IPS-NIHi7 (cell line): ENCODE results near the gene SELENBP1.
"Not testable (repeated sequence)": the region's sequence is repeated elsewhere in the genome, so short reads cannot be mapped to it uniquely, and the experiment has no call there.

Experiments used
- DNase-seq: peaks from one replicate; pipeline ENCODE4 v3.0.0; 2012; ENCODE audit warnings: mixed read lengths; ENCODE audit errors: extremely low spot score

SELENBP1 gene

DNA sequence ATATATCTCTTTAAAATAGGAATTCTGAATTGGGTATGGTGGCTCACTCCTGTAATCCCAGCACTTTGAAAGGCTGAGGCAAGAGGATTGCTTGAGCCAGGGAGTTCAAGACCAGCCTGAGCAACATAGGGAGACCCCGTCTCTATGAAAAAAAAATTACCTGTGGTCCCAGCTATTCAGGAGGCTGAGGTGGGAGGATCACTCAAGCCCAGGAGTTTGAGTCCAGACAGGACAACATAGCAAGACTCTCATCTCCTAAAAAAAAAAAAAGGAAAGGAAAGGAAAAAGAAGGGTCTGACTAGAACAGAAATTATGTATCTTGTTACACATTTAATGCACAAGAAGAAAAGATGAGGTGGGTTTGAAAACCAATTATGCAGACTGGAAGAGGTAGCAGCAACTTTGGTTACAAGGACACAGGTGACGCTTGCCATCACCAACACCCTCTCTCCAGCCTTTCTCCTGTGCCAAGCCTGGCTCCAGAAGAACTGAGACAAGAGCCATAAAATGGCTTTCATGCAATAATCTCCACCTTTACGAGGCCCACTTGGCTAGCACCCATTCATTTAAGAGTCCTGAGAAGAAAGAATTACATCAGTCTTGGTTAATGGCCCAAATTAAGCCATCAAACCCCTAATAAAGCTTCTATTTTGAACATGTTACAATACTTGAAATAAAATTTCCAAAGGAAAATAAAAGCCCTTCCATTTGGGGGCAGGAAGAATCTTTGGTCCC, 4.8 kb upstream of the SELENBP1 start:
- DNase-seq = no peak

GRCh38 chr1:151373196-151373595, 691 bp upstream of the SELENBP1 start:
- no peak for DNase-seq

DNA sequence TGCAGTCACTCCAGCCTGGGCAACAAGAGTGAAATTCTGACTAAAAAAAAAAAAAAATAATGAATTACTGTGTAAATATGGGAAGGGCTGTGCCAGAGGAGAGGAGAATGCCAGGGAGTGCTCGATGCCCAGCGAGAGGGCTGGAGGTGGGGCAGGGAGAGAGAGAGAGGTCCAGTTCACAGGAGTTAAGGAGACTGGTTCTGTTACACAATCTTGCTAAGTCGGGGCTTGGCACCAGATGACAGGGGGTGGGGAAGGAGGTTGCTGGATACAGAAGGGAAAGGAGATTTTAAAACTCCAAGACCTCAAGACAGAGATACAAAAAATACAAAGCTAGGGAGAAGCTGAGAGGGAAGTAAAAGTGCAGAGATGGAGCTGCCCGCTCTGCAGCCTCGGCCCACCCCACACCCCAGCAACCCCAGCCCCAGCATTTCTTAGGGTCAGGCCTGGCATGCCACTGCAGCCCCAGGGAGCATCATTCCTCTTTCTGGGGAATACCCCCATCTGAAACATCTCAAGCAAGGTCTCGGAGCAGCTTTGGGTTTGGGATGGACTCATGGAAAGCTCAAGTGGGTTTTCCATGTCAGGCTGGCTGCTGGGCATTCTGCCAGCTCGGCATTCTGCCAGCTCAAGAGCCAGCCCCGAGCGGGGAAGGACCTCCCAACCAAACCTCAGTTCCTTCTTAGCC, 991 bp downstream of the SELENBP1 start:
- DNase-seq = no peak

- no peak for DNase-seq
Observed at GRCh38 chr1:151370211-151370911, 2.1 kb downstream of the SELENBP1 start.

DNA sequence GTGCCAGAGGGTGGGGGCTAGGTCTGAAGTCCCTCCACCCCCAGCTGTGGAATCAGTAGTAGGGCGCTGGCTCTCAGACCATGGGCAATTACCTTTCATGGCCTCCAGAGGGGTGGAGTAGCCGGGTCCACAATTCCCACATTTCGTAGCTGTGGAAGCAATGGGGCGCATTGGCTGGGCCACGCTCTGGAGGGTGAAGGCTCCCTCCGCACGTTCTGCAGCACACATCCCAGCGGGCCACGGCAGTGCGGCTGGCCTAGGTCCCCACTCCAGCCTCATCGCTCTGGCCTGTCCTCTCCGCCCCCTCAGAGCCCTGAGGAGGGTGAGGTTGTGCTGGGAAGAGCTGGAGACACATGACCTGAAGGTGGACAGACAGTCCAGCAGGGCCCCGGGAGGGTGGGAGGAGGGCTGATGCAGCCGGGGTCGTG, 2.9 kb downstream of the SELENBP1 start:
- DNase-seq = no peak

DNA sequence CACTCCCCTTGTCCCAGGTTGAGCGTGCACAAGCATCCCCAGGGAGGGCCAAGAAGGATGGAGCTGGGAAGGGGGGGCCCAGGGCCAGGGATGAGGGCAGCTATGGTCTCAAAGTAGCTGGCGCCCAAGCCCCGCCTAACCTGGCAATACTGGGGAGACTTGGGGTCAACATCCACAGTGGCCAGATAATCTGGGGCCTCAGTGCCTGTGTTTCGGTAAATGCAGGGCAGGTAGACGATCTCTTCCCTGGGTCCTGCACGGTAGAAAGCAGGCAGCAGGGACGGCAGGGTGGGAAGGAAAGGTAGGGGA, 3.2 kb downstream of the SELENBP1 start:
- DNase-seq = no peak

- no peak for DNase-seq
Observed at GRCh38 chr1:151368393-151369301, 3.9 kb downstream of the SELENBP1 start.

DNA sequence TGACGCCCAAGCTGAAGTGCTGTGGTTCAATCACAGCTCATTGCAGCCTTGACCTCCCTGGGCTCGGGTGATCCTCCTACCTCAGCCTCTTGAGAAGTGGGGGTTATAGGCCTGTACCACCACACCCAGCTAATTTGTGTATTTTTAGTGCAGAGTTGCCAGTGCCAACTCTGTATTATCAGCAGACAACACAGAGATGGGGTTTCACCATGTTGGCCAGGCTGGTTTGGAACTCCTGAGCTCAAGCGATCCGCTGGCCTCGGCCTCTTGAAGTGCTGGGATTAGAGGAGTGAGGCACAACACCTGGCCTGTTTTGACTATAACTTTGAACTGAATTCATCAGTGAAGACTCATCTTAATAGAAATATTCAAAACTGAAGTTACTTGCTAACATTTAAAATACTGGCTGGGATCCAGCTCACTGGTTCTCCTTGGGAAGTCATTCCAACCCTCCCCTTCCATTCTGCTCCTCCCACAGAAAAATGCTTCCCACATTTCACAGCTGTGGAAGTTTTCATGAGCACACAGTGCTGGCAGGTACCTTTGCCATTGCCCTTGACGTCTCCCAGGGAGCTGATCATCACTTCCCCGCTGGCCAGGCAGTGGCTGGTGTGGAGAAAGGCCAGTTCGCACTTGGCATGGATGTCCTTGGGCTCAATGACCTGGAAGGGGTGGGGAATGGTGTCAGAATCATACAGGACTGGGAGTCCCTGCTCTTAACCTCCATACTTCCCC, 4.7 kb downstream of the SELENBP1 start:
- no peak for DNase-seq

DNA sequence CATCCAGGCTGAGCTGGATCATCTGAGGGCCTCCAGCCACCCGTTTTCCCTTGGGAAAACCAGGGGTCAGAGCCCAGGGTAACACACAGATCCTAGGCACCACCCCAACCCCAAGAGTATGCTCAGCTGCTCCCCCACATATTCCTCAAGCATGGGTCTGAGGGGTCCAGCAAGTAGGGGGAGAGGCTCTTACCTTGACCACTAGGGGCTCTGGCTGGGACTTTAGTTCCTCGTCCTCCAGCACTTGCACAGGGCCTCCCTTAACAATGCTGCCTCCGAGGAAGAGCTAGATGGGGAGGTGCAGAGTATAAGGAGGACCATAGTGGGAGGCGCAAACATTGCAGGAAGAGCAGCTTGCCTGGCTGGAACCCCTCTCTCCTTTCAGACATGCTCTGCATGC, 7.5 kb downstream of the SELENBP1 start:
- DNase-seq = no peak

DNA sequence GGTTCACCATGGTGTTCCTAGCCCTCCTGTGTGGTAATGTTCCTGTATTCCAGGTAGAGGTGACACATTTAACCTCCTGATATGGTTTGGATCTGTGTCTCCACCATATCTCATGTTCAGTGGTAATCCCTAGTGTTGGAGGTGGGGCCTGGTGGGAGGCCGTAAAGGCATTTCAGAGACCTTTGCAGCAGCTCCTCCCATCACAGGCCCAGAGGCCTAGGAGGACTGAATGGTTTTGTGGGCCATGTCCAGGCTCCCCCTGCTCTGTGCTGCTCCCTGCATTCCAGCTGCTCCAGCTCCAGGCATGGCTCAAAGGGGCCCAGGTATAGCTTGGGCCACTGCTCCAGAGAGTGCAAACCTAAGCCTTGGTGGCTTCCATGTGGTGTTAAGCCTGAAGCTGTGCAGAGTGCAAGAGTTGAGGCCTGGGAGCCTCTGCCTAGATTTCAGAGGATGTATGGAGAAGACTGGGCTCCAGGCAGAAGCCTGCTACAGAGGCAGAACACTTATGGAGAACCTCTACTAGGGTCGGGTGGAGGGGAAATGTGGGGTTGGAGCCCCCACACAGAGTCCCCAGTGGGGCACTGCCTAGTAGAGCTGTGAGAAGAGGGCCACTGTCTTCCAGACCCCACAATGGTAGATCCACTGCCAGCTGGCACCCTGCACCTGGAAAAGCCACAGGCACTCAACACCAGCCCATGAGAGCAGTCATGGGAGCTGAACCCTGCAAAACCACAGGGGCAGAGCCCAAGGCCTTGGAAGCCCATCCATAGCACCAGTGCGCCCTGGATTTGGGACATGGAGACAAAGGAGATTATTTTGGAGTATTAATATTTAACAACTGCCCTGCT, 10.0 kb downstream of the SELENBP1 start:
- DNase-seq = no peak

DNA sequence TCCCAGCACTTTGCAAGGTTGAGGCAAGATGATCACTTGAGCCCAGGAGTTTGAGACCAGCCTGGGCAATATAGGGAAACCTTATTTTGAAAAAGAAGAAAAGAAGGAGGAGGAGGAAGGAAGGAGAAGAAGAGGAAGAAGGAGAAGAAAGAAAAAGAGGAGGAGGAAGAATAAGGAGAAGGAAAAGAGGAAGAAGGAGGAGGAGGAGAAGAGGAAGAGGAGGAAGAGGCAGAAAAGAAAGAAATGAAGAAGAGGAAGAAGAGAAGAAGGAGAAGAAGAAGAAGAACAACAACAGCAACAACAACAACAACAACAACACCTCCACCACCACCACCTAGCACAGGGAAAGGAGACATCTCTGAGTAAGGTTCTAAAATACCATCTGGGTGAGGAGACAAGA, 10.6 kb downstream of the SELENBP1 start:
- no peak for DNase-seq

GRCh38 chr1:151356696-151357095, 15.8 kb downstream of the SELENBP1 start:
- no peak for DNase-seq

GRCh38 chr1:151352021-151352718, 20.3 kb downstream of the SELENBP1 start:
- no peak for DNase-seq

DNA sequence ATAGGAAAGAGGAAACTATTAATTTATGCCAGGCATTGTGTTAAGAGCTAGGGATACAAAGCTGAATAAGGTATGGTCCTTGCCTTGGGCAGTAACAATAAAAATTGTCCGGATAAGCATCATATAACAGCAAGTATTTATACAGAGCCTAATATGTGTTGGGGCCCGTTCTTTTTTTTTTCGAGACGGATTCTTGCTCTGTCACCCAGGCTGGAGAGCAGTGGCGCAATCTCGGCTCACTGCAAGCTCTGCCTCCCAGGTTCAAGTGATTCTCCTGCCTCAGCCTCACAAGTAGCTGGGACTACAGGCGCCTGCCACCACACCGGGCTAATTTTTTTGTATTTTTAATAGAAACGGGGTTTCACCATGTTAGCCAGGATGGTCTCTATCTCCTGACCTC, 22.2 kb downstream of the SELENBP1 start:
- not testable (repeated sequence) for DNase-seq

GRCh38 chr1:151347523-151348246, 24.8 kb downstream of the SELENBP1 start:
- DNase-seq = no peak

GRCh38 chr1:151346769-151347522, 25.6 kb downstream of the SELENBP1 start, which contains the start of gene RFX5:
RFX5 (minus strand) TSS chr1:151347252; CDS start chr1:151346320, 932 bp downstream.
- DNase-seq = peak; percentile 97

- DNase-seq = no peak
Observed at GRCh38 chr1:151346082-151346768, 26.3 kb downstream of the SELENBP1 start.
